ENCODE data around the gene UFD1.

The UFD1 gene

GRCh38 chr22:19494676-19495173, 15.7 kb upstream of the UFD1 start:
- no peak for DNase-seq

- DNase-seq, result no peak
Measured at GRCh38 chr22:19494001-19494560, 15.1 kb upstream of the UFD1 start.

- DNase-seq, result no peak
Measured at GRCh38 chr22:19492504-19493174, 13.6 kb upstream of the UFD1 start.

GRCh38 chr22:19490628-19491230, 11.7 kb upstream of the UFD1 start:
- no peak for DNase-seq

- DNase-seq, result no peak
Measured at GRCh38 chr22:19488884-19489843, 10.2 kb upstream of the UFD1 start.

GRCh38 chr22:19488285-19488684, 9.3 kb upstream of the UFD1 start:
- DNase-seq, result no peak

- no peak for DNase-seq
Measured at GRCh38 chr22:19483481-19484244, 4.7 kb upstream of the UFD1 start.

- no peak for DNase-seq
Measured at GRCh38 chr22:19482297-19482696, 3.3 kb upstream of the UFD1 start.

- DNase-seq, result no peak
Measured at GRCh38 chr22:19480789-19481188, 1.8 kb upstream of the UFD1 start.

- DNase-seq, result no peak
Measured at GRCh38 chr22:19480173-19480568, 1.2 kb upstream of the UFD1 start.

GRCh38 chr22:19479355-19480172, 571 bp upstream of the UFD1 start, which contains the start of gene CDC45:
CDC45 (plus strand) TSS chr22:19479920; CDS start chr22:19479969, 49 bp downstream.
- DNase-seq, result peak; percentile 99

GRCh38 chr22:19478045-19478900, 720 bp downstream of the UFD1 start:
- DNase-seq, result no peak

GRCh38 chr22:19477321-19478044, 1.5 kb downstream of the UFD1 start:
- no peak for DNase-seq

GRCh38 chr22:19476023-19476422, 3.0 kb downstream of the UFD1 start:
- DNase-seq, result no peak

GRCh38 chr22:19473578-19473977, 5.4 kb downstream of the UFD1 start:
- DNase-seq, result no peak

- DNase-seq, result no peak
Measured at GRCh38 chr22:19472233-19472632, 6.8 kb downstream of the UFD1 start.

- no peak for DNase-seq
Measured at GRCh38 chr22:19471572-19471971, 7.4 kb downstream of the UFD1 start.

- DNase-seq, result no peak
Measured at GRCh38 chr22:19470010-19470409, 9.0 kb downstream of the UFD1 start.

GRCh38 chr22:19469421-19469820, 9.6 kb downstream of the UFD1 start:
- DNase-seq, result no peak

- DNase-seq, result no peak
Measured at GRCh38 chr22:19467912-19468311, 11.1 kb downstream of the UFD1 start.
